ENCODE results near the gene CAPN12.

The CAPN12 gene

DNA sequence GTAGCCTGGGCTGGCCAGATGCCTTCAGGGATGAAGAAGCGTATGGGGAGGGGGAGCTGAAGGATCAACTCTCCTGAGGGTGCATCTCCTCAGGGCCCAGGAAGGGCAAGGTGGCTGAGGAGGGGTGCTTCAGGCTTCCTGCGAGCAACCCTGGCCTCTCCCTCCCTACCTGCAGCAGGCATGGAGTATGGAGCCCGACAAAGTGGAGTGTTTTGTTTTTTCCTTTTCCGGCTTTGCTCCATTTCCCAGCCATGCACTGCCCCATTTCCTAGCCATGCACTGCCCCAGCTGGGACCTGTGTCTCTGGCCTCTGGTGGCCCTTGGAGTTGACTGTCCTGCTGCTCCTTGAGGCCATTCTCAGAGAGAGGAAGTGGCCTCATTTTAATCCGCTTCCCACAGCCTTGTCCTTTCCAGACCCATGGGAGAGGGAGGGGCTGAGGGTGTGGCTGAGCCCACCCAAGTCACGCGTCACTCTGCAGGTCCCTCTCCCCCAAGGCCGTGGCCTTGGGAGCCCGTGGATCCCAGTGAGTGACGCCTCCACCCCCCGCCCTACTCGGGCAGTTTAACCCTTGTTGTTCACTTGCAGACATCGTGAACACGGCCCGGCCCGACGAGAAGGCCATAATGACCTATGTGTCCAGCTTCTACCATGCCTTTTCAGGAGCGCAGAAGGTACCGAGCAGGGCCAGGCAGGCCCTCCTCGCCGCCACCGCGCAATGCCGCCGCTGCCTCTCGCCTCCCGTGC is 34.4 kb downstream of the CAPN12 start:
- TF ChIP-seq, protein P1, sequence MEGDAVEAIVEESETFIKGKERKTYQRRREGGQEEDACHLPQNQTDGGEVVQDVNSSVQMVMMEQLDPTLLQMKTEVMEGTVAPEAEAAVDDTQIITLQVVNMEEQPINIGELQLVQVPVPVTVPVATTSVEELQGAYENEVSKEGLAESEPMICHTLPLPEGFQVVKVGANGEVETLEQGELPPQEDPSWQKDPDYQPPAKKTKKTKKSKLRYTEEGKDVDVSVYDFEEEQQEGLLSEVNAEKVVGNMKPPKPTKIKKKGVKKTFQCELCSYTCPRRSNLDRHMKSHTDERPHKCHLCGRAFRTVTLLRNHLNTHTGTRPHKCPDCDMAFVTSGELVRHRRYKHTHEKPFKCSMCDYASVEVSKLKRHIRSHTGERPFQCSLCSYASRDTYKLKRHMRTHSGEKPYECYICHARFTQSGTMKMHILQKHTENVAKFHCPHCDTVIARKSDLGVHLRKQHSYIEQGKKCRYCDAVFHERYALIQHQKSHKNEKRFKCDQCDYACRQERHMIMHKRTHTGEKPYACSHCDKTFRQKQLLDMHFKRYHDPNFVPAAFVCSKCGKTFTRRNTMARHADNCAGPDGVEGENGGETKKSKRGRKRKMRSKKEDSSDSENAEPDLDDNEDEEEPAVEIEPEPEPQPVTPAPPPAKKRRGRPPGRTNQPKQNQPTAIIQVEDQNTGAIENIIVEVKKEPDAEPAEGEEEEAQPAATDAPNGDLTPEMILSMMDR (IDR thresholded peaks at IDR 0.05; ENCODE audit: borderline replicate concordance, control extremely low read depth, extremely low read depth, insufficient read depth, missing control alignments), result no peak
- in situ Hi-C loops (cut with MboI; ENCODE audit: low sequenced_read_pairs, unreplicated experiment), result no loop called here
- no peak for DNase-seq (ENCODE audit: low spot score)

DNA sequence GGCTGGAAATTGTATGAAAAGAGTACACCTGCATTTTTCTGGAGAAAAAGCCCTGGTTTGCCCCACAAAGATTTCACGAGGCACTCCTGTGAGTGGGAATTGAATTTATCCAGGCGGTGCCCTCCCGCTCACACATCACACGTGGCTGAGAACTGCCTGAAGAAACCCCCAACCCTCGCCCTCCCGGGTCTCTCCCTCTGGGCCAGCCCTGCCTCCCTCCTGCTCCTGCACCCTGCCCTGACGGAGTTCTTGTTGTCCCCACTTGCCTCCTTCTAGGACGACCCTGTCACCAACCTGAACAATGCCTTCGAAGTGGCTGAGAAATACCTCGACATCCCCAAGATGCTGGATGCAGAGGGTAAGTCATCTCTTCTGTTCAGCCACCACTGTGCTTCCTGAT is 35.2 kb downstream of the CAPN12 start:
- no peak for DNase-seq (ENCODE audit: low spot score)
- TF ChIP-seq, protein P1 (IDR thresholded peaks at IDR 0.05; ENCODE audit: borderline replicate concordance, control extremely low read depth, extremely low read depth, insufficient read depth, missing control alignments), result no peak
- in situ Hi-C loops (cut with MboI; ENCODE audit: low sequenced_read_pairs, unreplicated experiment), result no loop called here

GRCh38 chr19:38708413-38709024 is 35.8 kb downstream of the CAPN12 start:
- TF ChIP-seq, protein P1 (IDR thresholded peaks at IDR 0.05; ENCODE audit: borderline replicate concordance, control extremely low read depth, extremely low read depth, insufficient read depth, missing control alignments), result no peak

DNA sequence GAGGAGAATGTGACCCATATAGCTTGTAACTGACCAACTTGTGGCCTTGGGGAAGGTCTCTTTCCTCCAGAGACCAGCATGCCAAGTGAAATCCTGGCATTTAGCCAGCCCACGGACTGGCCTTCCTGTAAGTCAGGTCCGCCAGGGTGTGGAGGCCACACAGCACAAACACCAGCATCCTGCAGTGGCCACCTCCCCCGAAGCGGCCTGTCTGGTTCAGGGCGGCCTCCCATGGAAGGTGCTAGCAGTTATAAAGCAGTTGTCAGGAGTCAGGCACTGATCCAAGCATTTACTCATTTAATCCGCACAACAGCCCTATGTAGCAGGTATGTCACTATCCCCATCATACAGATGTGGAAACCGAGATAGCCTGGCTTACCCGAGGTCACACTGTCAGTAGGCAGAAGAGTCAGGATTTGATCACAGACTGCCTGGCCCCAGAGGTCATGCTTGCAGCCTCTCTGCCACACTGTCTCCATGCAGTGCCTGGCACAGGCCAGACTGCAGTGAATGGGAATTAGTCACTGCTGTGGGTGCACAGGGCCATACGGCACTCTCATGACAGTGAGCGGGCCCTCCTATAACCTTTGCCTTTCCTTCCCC is 36.7 kb downstream of the CAPN12 start:
- TF ChIP-seq, protein P1 (IDR thresholded peaks at IDR 0.05; ENCODE audit: borderline replicate concordance, control extremely low read depth, extremely low read depth, insufficient read depth, missing control alignments), result no peak
- in situ Hi-C loops (cut with MboI; ENCODE audit: low sequenced_read_pairs, unreplicated experiment), result no loop called here
- no peak for DNase-seq (ENCODE audit: low spot score)

More at GRCh38 chr19:38708413-38709024, 35.8 kb downstream of the CAPN12 start:
- no peak for DNase-seq (ENCODE audit: low spot score)
- in situ Hi-C loops (cut with MboI; ENCODE audit: low sequenced_read_pairs, unreplicated experiment), result no loop called here

DNA sequence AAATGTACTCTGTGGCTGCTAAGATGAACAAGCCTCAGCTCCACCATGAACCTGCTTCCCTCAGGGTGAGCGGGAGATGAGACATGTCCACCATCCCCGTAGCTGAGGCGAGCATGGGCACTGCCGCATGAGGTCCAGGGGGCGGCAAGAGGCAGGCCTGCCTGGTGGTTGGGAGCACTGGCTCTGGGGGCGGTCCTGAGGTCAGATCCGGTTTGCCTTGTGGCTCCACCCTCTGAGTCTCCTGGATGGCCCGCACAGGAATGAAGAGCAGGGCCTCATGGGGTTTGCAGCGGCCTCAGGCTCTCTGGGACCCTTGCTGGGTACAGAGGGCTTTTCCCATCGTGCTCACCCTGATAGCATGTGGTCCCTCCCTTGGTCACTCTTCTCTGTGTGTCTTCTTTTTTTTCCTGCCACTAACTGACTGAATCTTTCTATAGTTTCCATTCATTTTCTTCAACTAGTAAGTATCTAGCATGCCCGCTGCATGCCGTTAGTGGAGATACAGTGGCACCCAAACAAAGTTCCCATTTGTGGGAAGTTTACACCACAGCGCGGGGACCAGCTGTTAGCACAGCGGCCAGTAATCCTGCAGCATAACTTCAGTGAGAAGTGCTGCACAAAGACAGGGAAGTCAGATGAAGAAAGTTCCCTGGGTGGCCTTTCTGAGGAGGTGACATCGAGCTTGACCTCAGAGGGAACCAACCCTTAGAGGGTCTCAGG is 37.3 kb downstream of the CAPN12 start:
- TF ChIP-seq, protein P1 (IDR thresholded peaks at IDR 0.05; ENCODE audit: borderline replicate concordance, control extremely low read depth, extremely low read depth, insufficient read depth, missing control alignments), result no peak
- in situ Hi-C loops (cut with MboI; ENCODE audit: low sequenced_read_pairs, unreplicated experiment), result no loop called here
- no peak for DNase-seq (ENCODE audit: low spot score)
